A549 (cell line): ENCODE data around the gene DLG2.

Source experiments
- CTCF ChIP-seq: fragments of >200 bp; sonication (Bioruptor Twin); formaldehyde crosslinking; IDR thresholded peaks from 3 replicates; pipeline ENCODE4 v1.5.1; 2016
- EHMT2 ChIP-seq: fragments of 200-600 bp; sonication (generic); IDR thresholded peaks from 2 replicates; pipeline ENCODE4 v1.6.1; 2016; ENCODE audit warnings: antibody characterized with exemption, low read depth, mild to moderate bottlenecking, moderate library complexity
- EP300 ChIP-seq, 2 experiments: fragments of >200 bp; sonication (Bioruptor Twin); formaldehyde crosslinking; IDR thresholded peaks; 2 replicates in 1 of 2; 3 replicates in 1 of 2; pipeline ENCODE4 v1.6.1; 2016 to 2017
- HDAC2 ChIP-seq: fragments of 200-600 bp; sonication (generic); IDR thresholded peaks from 2 replicates; pipeline ENCODE4 v1.6.1; 2016
- HOXB5 ChIP-seq: fragments of 250-450 bp; sonication (Bioruptor Pico); IDR thresholded peaks from 2 replicates; pipeline ENCODE4 v1.5.0; 2020; ENCODE audit warnings: mild to moderate bottlenecking, moderate library complexity
- MAFK ChIP-seq: fragments of 450-650 bp; IDR thresholded peaks from 2 replicates; pipeline ENCODE4 v1.6.1; 2014; ENCODE audit not compliant: partially characterized antibody
- MAX ChIP-seq: IDR thresholded peaks from 2 replicates; pipeline ENCODE4 v1.6.1; 2012
- POLR2A ChIP-seq: IDR thresholded peaks from 2 replicates; pipeline ENCODE4 v1.6.1; 2012; ENCODE audit warnings: mild to moderate bottlenecking, low read length
- REST ChIP-seq: fragments of 200-600 bp; sonication (generic); IDR thresholded peaks from 2 replicates; pipeline ENCODE4 v1.6.1; 2016; ENCODE audit warnings: antibody characterized with exemption, mild to moderate bottlenecking, moderate library complexity
- RFX5 ChIP-seq: fragments of 450-650 bp; IDR thresholded peaks from 2 replicates; pipeline ENCODE4 v1.7.1; 2014; ENCODE audit warnings: antibody characterized with exemption, mild to moderate bottlenecking, moderate library complexity
- SMC3 ChIP-seq: fragments of >200 bp; sonication (Bioruptor Twin); formaldehyde crosslinking; IDR thresholded peaks from 3 replicates; pipeline ENCODE4 v1.6.1; 2018; ENCODE audit warnings: inconsistent platforms
- USF2 ChIP-seq: fragments of 450-650 bp; IDR thresholded peaks from 2 replicates; pipeline ENCODE4 v1.6.1; 2014; ENCODE audit warnings: antibody characterized with exemption

GRCh38 chr11:83666149-83666548, 1961.0 kb downstream of the DLG2 start:
- TF ChIP-seq SMC3: no peak
- no peak for TF ChIP-seq CTCF
- TF ChIP-seq EP300 (IDR thresholded peaks at IDR 0.05): no peak
- TF ChIP-seq HDAC2: no peak
- no peak for TF ChIP-seq POLR2A
- TF ChIP-seq EHMT2: no peak
- no peak for TF ChIP-seq RFX5
- TF ChIP-seq HOXB5 (CRISPR knock-in tag): no peak
- no peak for TF ChIP-seq MAFK
- no peak for TF ChIP-seq MAX
- no peak for TF ChIP-seq USF2
- no peak for TF ChIP-seq REST
